ENCODE data around the gene GEN1.

DNA sequence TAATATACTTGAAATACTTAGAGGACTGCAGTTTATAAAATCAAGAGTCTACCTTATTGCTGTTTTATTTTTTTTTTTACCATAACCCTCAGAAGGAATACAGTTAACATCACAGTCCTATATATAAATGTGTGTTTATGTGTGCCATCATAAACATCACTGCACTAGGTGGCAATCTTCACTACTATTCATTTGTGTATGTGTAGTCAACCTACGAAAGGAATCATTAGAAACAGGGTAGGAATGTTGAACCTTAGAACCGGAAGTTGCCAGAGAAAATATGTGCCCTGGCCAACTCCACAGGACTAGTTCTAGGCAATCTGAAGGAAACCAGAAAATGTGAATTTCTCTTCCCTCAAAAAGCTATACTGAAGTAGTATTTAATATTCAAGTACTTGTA lies 3.4 kb downstream of the GEN1 start:
- TF ChIP-seq, protein P1, sequence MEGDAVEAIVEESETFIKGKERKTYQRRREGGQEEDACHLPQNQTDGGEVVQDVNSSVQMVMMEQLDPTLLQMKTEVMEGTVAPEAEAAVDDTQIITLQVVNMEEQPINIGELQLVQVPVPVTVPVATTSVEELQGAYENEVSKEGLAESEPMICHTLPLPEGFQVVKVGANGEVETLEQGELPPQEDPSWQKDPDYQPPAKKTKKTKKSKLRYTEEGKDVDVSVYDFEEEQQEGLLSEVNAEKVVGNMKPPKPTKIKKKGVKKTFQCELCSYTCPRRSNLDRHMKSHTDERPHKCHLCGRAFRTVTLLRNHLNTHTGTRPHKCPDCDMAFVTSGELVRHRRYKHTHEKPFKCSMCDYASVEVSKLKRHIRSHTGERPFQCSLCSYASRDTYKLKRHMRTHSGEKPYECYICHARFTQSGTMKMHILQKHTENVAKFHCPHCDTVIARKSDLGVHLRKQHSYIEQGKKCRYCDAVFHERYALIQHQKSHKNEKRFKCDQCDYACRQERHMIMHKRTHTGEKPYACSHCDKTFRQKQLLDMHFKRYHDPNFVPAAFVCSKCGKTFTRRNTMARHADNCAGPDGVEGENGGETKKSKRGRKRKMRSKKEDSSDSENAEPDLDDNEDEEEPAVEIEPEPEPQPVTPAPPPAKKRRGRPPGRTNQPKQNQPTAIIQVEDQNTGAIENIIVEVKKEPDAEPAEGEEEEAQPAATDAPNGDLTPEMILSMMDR (IDR thresholded peaks at IDR 0.05; ENCODE audit: low read length), result no peak
- TF ChIP-seq EZH2phosphoT487 (IDR thresholded peaks at IDR 0.05; ENCODE audit: low read length) (no peak), EZH2 (optimal IDR thresholded peaks at IDR 0.05; ENCODE audit: low read depth, low read length) (no peak)

All from MM.1S (cell line).